ENCODE data around the gene ACER2.

Gene ACER2

GRCh38 chr9:19486803-19487202, 78.0 kb downstream of the ACER2 start:
- Histone ChIP-seq H4K20me1 (ENCODE audit: control insufficient read depth, insufficient read depth, low read depth, low read length) (no peaks in the 10 kb centered on the region), H3K36me3 (ENCODE audit: control insufficient read depth, low read length) (no peaks in the 10 kb centered on the region), H3F3A (ENCODE audit: control insufficient read depth, insufficient read depth) (no peaks in the 10 kb centered on the region), H3K4me2 (ENCODE audit: low read length) (no peak overlapping the region), H3K79me2 (ENCODE audit: control insufficient read depth, low read length) (no peaks in the 10 kb centered on the region), H3K4me3 (ENCODE audit: low read length) (no peak overlapping the region), H3K4me1 (ENCODE audit: control insufficient read depth, low read length) (no peaks in the 10 kb centered on the region), H3K27me3 (ENCODE audit: control insufficient read depth, low read length) (no peaks in the 10 kb centered on the region), H3K27ac (ENCODE audit: low read depth, low read length) (no peak overlapping the region), H3K9me2 (replicated peaks; ENCODE audit: control insufficient read depth, low read length) (no peaks in the 10 kb centered on the region), H3K9me3 (ENCODE audit: control insufficient read depth, insufficient read depth, low read length) (no peaks in the 10 kb centered on the region)
- TF ChIP-seq CTCF (IDR thresholded peaks at IDR 0.05; ENCODE audit: low read depth, low read length, poor library complexity, severe bottlenecking) (no peak), EZH2phosphoT487 (IDR thresholded peaks at IDR 0.05; ENCODE audit: borderline replicate concordance, low read length) (no peak)

- H3K4me3 ChIP-seq (ENCODE audit: low read length), result no peak overlapping the region
- H3K4me1 ChIP-seq (ENCODE audit: control insufficient read depth, low read length), result no peaks in the 10 kb centered on the region
- no peaks in the 10 kb centered on the region for H4K20me1 ChIP-seq (ENCODE audit: control insufficient read depth, insufficient read depth, low read depth, low read length)
- H3K9me3 ChIP-seq (ENCODE audit: control insufficient read depth, insufficient read depth, low read length), result no peaks in the 10 kb centered on the region
- no peaks in the 10 kb centered on the region for H3K9me2 ChIP-seq (replicated peaks; ENCODE audit: control insufficient read depth, low read length)
- H3K27ac ChIP-seq (ENCODE audit: low read depth, low read length), result no peak overlapping the region
- no peaks in the 10 kb centered on the region for H3K36me3 ChIP-seq (ENCODE audit: control insufficient read depth, low read length)
- H3K4me2 ChIP-seq (ENCODE audit: low read length), result no peak overlapping the region
- 0 out of 2 replicates have a peak, but pooled peaks cover 3% of the 10 kb centered on the region for H3K27me3 ChIP-seq (ENCODE audit: control insufficient read depth, low read length)
- H3F3A ChIP-seq (ENCODE audit: control insufficient read depth, insufficient read depth), result no peaks in the 10 kb centered on the region
- TF ChIP-seq CTCF (IDR thresholded peaks at IDR 0.05; ENCODE audit: low read depth, low read length, poor library complexity, severe bottlenecking) (no peak), EZH2phosphoT487 (IDR thresholded peaks at IDR 0.05; ENCODE audit: borderline replicate concordance, low read length) (no peak)
- no peaks in the 10 kb centered on the region for H3K79me2 ChIP-seq (ENCODE audit: control insufficient read depth, low read length)
Measured at GRCh38 chr9:19488721-19489120, 79.9 kb downstream of the ACER2 start.

GRCh38 chr9:19490269-19490668, 81.5 kb downstream of the ACER2 start:
- Histone ChIP-seq H3K4me2 (ENCODE audit: low read length) (no peak overlapping the region), H3K9me3 (ENCODE audit: control insufficient read depth, insufficient read depth, low read length) (no peaks in the 10 kb centered on the region), H3K4me3 (ENCODE audit: low read length) (no peak overlapping the region), H3K4me1 (ENCODE audit: control insufficient read depth, low read length) (no peaks in the 10 kb centered on the region), H3K36me3 (ENCODE audit: control insufficient read depth, low read length) (no peaks in the 10 kb centered on the region), H4K20me1 (ENCODE audit: control insufficient read depth, insufficient read depth, low read depth, low read length) (no peaks in the 10 kb centered on the region), H3K27ac (ENCODE audit: low read depth, low read length) (no peak overlapping the region), H3F3A (ENCODE audit: control insufficient read depth, insufficient read depth) (no peaks in the 10 kb centered on the region), H3K9me2 (replicated peaks; ENCODE audit: control insufficient read depth, low read length) (no peaks in the 10 kb centered on the region), H3K27me3 (ENCODE audit: control insufficient read depth, low read length) (0 out of 2 replicates have a peak, but pooled peaks cover 3% of the 10 kb centered on the region), H3K79me2 (ENCODE audit: control insufficient read depth, low read length) (no peaks in the 10 kb centered on the region)
- no peak for TF ChIP-seq EZH2phosphoT487 (IDR thresholded peaks at IDR 0.05; ENCODE audit: borderline replicate concordance, low read length)
- TF ChIP-seq CTCF (IDR thresholded peaks at IDR 0.05; ENCODE audit: low read depth, low read length, poor library complexity, severe bottlenecking), result no peak

Data from DOHH2 (cell line).